ENCODE results near the gene NEXN. TPM values are rescaled to one million over a fixed set of nuclear protein-coding genes. Genes with fewer than 3 reads are reported as not detected.

NEXN gene
- total RNA-seq, result 1.3 and 3.1 TPM in 2 replicates

DNA sequence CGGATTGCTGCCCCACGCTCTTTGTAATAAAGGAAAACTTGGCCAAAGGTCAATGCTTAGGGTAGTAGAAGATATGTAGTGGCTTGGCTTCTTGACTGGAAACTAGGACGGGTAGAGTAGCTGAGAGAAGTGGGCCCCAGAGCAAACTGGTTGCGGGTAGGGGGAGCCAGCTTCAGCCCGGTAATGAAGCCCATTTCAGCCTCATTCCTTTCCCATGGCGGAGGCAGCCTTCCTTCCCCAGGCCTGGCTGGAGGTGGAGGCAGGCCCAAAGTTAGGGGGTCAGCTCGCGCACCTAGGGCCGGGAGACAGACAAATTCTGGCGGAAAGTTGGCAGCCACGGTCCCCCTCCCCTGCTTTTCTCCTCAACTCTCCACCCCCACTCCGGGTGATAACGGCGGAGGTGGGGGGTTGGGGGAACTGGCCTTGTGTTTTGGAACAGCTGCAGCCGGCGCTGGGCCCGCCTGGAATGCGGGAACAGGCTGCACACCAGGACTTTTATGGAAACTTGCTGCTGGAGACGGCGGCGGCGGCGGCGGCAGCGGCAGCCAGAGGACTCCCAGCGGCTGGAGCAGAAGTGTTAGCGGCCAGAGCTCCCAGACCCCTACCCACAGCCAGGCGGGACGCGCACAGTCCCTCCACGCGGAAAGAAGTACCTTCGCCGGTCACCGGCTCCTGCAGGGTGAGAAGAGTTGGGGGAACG, at the start of gene NEXN:
NEXN (plus strand) TSS at position 544 of the 700 bp plus-strand sequence. CDS start 27,483 bp downstream, outside the sequence.

DNA sequence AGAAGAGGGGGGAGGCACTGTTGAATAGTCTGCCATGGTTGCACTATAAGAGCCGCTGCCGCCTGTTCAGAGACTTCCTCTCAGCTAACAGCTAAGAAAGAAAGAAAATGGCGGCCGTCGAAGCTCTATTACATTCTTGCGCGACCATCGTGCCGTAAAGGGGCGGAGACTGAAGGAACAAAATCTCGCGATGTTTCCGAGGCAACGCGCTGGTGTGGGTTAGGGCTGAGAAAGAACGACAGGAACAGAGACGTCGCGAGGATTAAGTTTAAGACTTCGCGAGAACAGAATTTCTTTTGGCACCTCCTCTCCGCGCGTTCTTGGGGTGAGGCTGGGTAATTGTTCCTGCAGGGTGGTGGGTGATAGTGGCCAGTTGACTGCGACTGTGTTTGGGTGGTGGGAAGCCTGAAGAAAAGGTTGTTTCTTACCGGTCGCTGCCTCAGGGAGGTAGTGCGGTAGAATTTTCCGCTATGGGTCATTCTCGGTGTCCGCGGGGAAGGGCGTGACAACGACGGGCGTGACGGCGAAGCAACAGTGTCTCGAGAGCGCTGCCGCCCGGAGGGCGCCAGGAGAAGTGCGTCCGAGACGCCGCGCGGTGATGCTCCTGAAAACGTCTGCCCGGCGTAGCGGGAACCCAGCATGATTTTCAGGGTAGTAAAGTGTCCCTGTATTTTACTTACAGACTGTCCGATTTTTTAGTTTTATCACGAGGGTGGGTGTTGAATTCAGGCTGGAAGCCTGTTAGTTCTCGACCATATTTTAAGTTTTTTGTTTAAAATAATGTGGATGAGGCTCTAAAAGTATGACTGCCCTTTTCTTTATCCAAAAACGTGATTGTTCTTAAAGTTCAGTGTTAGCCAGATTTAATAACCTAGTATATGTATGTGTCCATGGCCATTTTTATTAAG, 90.8 kb downstream of the NEXN start, which contains the start of gene FUBP1:
FUBP1 (minus strand) TSS at position 104 of the 908 bp plus-strand sequence; CDS start at position 36, 68 bp downstream.

Other genes with a start within 250 kb of the NEXN start
- gene ZZZ3, start 206.0 kb upstream of the NEXN start, total RNA-seq, result 24.8 and 29.9 TPM in 2 replicates
- 28.4 and 29.9 TPM in 2 replicates for gene USP33, start 128.8 kb upstream of the NEXN start, total RNA-seq
- gene MIGA1, start 109.0 kb upstream of the NEXN start, total RNA-seq, result 5.5 and 7.1 TPM in 2 replicates
- gene FUBP1, start 90.4 kb downstream of the NEXN start, total RNA-seq, result 64.7 and 102 TPM in 2 replicates
- 9.5 and 13.4 TPM in 2 replicates for gene DNAJB4, start 116.3 kb downstream of the NEXN start, total RNA-seq
- 0.25 and 0.49 TPM in 2 replicates for gene GIPC2, start 157.3 kb downstream of the NEXN start, total RNA-seq

Data from mesangial cell (primary cell).